K562 (cell line): ENCODE results near the gene ZNF484. TPM values are rescaled to one million over a fixed set of nuclear protein-coding genes. Genes with fewer than 3 reads are reported as not detected.

ENCODE experiments used
- DDX20 ChIP-seq: fragments of 450-650 bp; IDR thresholded peaks from 2 replicates; pipeline ENCODE4 v1.6.1; 2016; ENCODE audit warnings: missing genetic modification characterization, low read depth, mild to moderate bottlenecking, missing compliant biosample characterization, moderate library complexity
- ETV5 ChIP-seq: sonication (generic); formaldehyde crosslinking; IDR thresholded peaks from 2 replicates; pipeline ENCODE4 v1.4.0; 2020; ENCODE audit warnings: low read depth, mild to moderate bottlenecking, missing genetic modification reagents
- EZH2 ChIP-seq: IDR thresholded peaks from 2 replicates; pipeline ENCODE4 v1.6.1; 2012; ENCODE audit warnings: low read depth, mild to moderate bottlenecking, inconsistent platforms, low read length, borderline replicate concordance
- FOXK2 ChIP-seq, 2 experiments: fragments of 450-650 bp; IDR thresholded peaks in 1 of 2; conservative IDR thresholded peaks in 1 of 2; 2 replicates each; pipeline ENCODE4 v1.6.1; 2016; ENCODE audit warnings: low read depth in 2 of 2, mild to moderate bottlenecking in 1 of 2
- HDAC2 ChIP-seq: fragments of 450-650 bp; IDR thresholded peaks from 2 replicates; pipeline ENCODE4 v1.6.1; 2016; ENCODE audit warnings: mild to moderate bottlenecking
- HNRNPH1 ChIP-seq: fragments of 200-400 bp; formaldehyde crosslinking; optimal IDR thresholded peaks from 2 replicates; pipeline ENCODE3; 2017; ENCODE audit warnings: low read depth, mild to moderate bottlenecking, low read length, moderate library complexity
- MED1 ChIP-seq: sonication (generic); formaldehyde crosslinking; IDR thresholded peaks from 2 replicates; pipeline ENCODE4 v1.8.1; 2023; ENCODE audit warnings: missing genetic modification reagents, borderline replicate concordance
- NFATC3 ChIP-seq: fragments of 450-650 bp; IDR thresholded peaks from 2 replicates; pipeline ENCODE4 v1.6.1; 2017; ENCODE audit warnings: mild to moderate bottlenecking
- POLR2B ChIP-seq: fragments of 450-650 bp; IDR thresholded peaks from 2 replicates; pipeline ENCODE4 v1.6.1; 2018; ENCODE audit warnings: low read depth; ENCODE audit not compliant: partially characterized antibody
- RBFOX2 ChIP-seq: fragments of 200-400 bp; formaldehyde crosslinking; IDR thresholded peaks from 2 replicates; pipeline ENCODE4 v1.6.1; 2017; ENCODE audit warnings: low read depth, mild to moderate bottlenecking, low read length, moderate library complexity
- SRF ChIP-seq, 2 experiments: fragments of 250-450, 450-650 bp in 1 of 2; sonication (Bioruptor Pico) in 1 of 2; sonication (generic) in 1 of 2; formaldehyde crosslinking; IDR thresholded peaks; 2 replicates each; pipeline versions ENCODE4 v1.5.0 to v1.5.1; 2020 to 2022; ENCODE audit warnings: mild to moderate bottlenecking in 1 of 2, missing genetic modification reagents in 1 of 2
- U2AF2 ChIP-seq: fragments of 200-400 bp; formaldehyde crosslinking; optimal IDR thresholded peaks from 2 replicates; pipeline ENCODE3; 2017; ENCODE audit warnings: low read depth, mild to moderate bottlenecking, low read length
- XRCC3 ChIP-seq: fragments of 450-650 bp; IDR thresholded peaks from 2 replicates; pipeline ENCODE4 v1.6.1; 2017; ENCODE audit warnings: mild to moderate bottlenecking, moderate library complexity
- ZNF197 ChIP-seq: fragments of 200-800 bp; sonication (Bioruptor generic); IDR thresholded peaks from 2 replicates; pipeline ENCODE4 v1.6.1; 2016; ENCODE audit warnings: low read depth, missing genetic modification characterization, missing compliant biosample characterization
- polyA plus RNA-seq, 8 experiments: library from polyadenylated mRNA; depleted of rRNA in 4 of 8; stranded (reverse) in 5 of 8; unstranded in 3 of 8; fragments of >200 nt; fragmentation: Nextera tagmentation in 2 of 8; fragmentation: Illumina TruSeq in 1 of 8; extraction: Ambion mirVana in 2 of 8; extraction: Trizol in 1 of 8; gene quantifications; 2 replicates each; pipeline versions ENCODE4 v1.2.1 to v1.2.3, GENCODE V29; 2011 to 2014; ENCODE audit warnings: inconsistent platforms in 1 of 8, missing spikeins in 1 of 8
- total RNA-seq, 7 experiments: library from RNA; depleted of rRNA in 6 of 7; stranded (reverse); fragments of >200 nt in 6 of 7; fragmentation: Illumina TruSeq in 2 of 7; extraction: Trizol in 2 of 7; gene quantifications; 2 replicates each; pipeline versions ENCODE4 v1.2.1 to v1.2.3, GENCODE V29; 2011 to 2021; ENCODE audit warnings: low replicate concordance in 1 of 7
- TF ChIP-seq, protein P1 (sequence below), 2 experiments: fragments of 450-650 bp; IDR thresholded peaks; 2 replicates each; pipeline ENCODE4 v1.6.1; 2018; ENCODE audit warnings: mild to moderate bottlenecking in 2 of 2, low read depth in 1 of 2; ENCODE audit not compliant: partially characterized antibody in 2 of 2
- TF ChIP-seq, protein P2 (sequence below): sonication (generic); formaldehyde crosslinking; IDR thresholded peaks from 2 replicates; pipeline ENCODE4 v1.8.1; 2023; ENCODE audit warnings: mild to moderate bottlenecking, missing genetic modification reagents
- TF ChIP-seq, protein P3 (sequence below): sonication (generic); formaldehyde crosslinking; IDR thresholded peaks from 2 replicates; pipeline ENCODE4 v1.9.0; 2022; ENCODE audit warnings: mild to moderate bottlenecking, missing genetic modification reagents
- TF ChIP-seq, protein P4 (sequence below): sonication (generic); formaldehyde crosslinking; IDR thresholded peaks from 2 replicates; pipeline ENCODE4 v1.8.1; 2023; ENCODE audit warnings: mild to moderate bottlenecking, missing genetic modification reagents

ZNF484 gene
- total and polyA plus RNA-seq, 9 of the 15 experiments (the other 6 are each of a cell fraction or from before 2014, with no cell fraction given): 1.1 to 5.8 (median 2.5) TPM

DNA sequence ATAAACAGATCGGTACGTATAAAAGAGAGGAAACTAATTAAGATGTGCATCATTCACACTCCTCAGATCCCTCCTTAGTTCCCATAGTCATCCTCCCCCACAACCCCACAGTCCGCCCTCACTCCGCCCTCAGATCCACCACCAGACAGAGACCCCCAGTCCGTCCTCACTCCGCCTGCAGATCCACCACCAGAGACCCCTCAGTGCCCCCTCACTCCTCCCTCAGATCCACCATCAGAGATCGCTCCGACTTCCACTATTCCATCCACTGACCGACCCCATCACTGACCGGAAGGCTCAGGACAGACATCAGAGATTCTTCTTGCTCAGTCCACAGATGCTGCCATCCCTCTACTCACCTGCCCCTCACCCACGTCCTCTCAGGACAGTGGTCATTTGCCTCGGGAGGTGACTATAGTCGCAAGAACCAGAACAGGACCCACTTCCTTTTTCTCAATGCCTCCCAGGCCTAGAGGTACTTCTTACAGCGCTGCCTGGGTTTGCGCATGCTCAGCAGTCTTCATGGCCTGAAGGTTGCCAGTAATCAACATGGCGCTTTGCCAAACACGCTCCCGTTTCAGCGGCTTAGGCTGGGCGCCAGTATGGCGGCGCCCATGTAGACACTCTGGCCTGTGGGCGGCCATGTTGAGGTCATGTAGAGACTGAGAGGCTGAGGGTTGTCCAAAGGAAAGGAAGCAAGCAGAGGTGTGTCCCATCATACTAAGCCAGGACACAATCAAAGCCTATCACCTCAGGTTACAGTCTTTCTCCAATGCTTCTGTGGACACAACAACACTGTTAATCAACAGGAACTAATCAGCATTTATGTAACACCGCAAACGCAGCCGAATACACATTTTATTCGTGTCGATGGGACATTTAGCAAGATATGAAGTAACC, at the start of gene ZNF484 (continued):
- TF ChIP-seq, protein P1, sequence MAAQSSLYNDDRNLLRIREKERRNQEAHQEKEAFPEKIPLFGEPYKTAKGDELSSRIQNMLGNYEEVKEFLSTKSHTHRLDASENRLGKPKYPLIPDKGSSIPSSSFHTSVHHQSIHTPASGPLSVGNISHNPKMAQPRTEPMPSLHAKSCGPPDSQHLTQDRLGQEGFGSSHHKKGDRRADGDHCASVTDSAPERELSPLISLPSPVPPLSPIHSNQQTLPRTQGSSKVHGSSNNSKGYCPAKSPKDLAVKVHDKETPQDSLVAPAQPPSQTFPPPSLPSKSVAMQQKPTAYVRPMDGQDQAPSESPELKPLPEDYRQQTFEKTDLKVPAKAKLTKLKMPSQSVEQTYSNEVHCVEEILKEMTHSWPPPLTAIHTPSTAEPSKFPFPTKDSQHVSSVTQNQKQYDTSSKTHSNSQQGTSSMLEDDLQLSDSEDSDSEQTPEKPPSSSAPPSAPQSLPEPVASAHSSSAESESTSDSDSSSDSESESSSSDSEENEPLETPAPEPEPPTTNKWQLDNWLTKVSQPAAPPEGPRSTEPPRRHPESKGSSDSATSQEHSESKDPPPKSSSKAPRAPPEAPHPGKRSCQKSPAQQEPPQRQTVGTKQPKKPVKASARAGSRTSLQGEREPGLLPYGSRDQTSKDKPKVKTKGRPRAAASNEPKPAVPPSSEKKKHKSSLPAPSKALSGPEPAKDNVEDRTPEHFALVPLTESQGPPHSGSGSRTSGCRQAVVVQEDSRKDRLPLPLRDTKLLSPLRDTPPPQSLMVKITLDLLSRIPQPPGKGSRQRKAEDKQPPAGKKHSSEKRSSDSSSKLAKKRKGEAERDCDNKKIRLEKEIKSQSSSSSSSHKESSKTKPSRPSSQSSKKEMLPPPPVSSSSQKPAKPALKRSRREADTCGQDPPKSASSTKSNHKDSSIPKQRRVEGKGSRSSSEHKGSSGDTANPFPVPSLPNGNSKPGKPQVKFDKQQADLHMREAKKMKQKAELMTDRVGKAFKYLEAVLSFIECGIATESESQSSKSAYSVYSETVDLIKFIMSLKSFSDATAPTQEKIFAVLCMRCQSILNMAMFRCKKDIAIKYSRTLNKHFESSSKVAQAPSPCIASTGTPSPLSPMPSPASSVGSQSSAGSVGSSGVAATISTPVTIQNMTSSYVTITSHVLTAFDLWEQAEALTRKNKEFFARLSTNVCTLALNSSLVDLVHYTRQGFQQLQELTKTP (IDR thresholded peaks at IDR 0.05; ENCODE audit: low read depth in 1 of 2, partially characterized antibody in 2 of 2): no peak
- TF ChIP-seq ZNF197 (peak; percentile 97), U2AF2 (no peak), POLR2B (peak; percentile 86), NFATC3 (no peak), HNRNPH1 (no peak), XRCC3 (no peak), FOXK2 (conservative IDR thresholded peaks at IDR 0.05 in 1 of 2, IDR thresholded peaks at IDR 0.05 in 1 of 2; ENCODE audit: low read depth in 2 of 2) (peak; percentile 96 to 98), DDX20 (tag) (no peak), ETV5 (peak; percentile 85; the same call in 1 of the 2 replicates), MED1 (CRISPR knock-in tag) (no peak), RBFOX2 (peak; percentile 71), SRF (CRISPR knock-in tag; IDR thresholded peaks at IDR 0.05) (peak in 1 of 2 experiments; percentile 70; a peak in 1 of 4 replicates), EZH2 (no peak), HDAC2 (peak; percentile 59)
- TF ChIP-seq, protein P2, sequence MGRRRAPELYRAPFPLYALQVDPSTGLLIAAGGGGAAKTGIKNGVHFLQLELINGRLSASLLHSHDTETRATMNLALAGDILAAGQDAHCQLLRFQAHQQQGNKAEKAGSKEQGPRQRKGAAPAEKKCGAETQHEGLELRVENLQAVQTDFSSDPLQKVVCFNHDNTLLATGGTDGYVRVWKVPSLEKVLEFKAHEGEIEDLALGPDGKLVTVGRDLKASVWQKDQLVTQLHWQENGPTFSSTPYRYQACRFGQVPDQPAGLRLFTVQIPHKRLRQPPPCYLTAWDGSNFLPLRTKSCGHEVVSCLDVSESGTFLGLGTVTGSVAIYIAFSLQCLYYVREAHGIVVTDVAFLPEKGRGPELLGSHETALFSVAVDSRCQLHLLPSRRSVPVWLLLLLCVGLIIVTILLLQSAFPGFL (CRISPR knock-in tag): no peak
- TF ChIP-seq, protein P3, sequence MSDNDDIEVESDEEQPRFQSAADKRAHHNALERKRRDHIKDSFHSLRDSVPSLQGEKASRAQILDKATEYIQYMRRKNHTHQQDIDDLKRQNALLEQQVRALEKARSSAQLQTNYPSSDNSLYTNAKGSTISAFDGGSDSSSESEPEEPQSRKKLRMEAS (CRISPR knock-in tag): peak; percentile 84
- TF ChIP-seq, protein P4, sequence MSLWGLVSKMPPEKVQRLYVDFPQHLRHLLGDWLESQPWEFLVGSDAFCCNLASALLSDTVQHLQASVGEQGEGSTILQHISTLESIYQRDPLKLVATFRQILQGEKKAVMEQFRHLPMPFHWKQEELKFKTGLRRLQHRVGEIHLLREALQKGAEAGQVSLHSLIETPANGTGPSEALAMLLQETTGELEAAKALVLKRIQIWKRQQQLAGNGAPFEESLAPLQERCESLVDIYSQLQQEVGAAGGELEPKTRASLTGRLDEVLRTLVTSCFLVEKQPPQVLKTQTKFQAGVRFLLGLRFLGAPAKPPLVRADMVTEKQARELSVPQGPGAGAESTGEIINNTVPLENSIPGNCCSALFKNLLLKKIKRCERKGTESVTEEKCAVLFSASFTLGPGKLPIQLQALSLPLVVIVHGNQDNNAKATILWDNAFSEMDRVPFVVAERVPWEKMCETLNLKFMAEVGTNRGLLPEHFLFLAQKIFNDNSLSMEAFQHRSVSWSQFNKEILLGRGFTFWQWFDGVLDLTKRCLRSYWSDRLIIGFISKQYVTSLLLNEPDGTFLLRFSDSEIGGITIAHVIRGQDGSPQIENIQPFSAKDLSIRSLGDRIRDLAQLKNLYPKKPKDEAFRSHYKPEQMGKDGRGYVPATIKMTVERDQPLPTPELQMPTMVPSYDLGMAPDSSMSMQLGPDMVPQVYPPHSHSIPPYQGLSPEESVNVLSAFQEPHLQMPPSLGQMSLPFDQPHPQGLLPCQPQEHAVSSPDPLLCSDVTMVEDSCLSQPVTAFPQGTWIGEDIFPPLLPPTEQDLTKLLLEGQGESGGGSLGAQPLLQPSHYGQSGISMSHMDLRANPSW (CRISPR knock-in tag): no peak; the same call in 1 of the 2 replicates
